GM18909 (cell line): ENCODE measurements around the gene TMPRSS3.

Source experiments
- ATAC-seq: cut with Tn5 transposase; IDR thresholded peaks from one replicate; pipeline ENCODE4 v1.9.1; 2021; ENCODE audit warnings: mild to moderate bottlenecking; ENCODE audit not compliant: unreplicated experiment, poor library complexity

TMPRSS3 gene

GRCh38 chr21:42395905-42396651, at the start of gene TMPRSS3:
Gene TMPRSS3, minus strand, starts transcription at chr21:42396052. Its CDS starts 635 bp downstream, at chr21:42395417.
- no peak for ATAC-seq

- ATAC-seq, result no peak
Observed at GRCh38 chr21:42445311-42445710, 49.5 kb upstream of the TMPRSS3 start.

DNA sequence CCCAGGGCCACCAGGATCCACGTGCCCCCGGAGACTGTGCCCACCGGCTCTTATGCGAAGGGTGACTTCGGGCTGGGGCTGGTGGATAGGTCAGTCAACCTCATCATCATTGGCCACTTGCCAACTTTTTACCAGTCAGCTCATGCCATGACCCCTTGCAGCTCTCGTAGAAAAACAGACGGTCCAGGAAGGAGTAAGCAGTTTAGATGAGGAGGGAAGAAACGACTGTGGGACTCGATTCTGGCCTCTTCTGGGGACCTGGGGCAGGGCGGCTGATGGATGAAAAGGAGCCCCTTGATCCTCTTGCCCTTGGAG, 48.9 kb upstream of the TMPRSS3 start:
- no peak for ATAC-seq

GRCh38 chr21:42443876-42444744, 48.3 kb upstream of the TMPRSS3 start:
- ATAC-seq, result no peak

DNA sequence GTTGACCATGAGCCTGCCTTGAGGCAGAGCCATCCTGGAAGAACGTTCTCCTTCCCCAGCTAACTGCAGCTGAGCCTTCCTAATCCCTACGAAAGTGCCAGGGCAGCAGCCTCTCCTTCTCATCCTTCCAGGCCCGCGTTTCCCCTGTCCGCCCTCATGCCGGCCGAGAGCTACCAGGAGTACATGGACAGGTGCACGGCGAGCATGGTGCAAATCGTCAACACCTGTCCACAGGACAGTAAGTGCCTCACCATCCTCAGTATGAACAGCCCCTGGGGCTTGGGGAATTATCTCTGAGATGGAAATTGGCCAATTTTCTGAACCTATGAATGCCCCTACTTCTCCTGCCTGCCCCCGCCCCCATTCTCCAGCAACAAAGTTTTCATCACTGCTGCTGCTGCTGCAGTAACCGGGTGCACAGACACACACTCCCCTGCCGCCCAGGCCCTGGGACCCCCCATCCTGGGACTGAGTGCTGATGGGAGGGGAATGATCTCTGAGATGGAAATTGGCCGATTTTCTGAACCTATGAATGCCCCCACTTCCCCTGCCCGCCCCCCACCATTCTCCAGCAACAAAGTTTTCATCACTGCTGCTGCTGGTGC, 47.4 kb upstream of the TMPRSS3 start:
- no peak for ATAC-seq

DNA sequence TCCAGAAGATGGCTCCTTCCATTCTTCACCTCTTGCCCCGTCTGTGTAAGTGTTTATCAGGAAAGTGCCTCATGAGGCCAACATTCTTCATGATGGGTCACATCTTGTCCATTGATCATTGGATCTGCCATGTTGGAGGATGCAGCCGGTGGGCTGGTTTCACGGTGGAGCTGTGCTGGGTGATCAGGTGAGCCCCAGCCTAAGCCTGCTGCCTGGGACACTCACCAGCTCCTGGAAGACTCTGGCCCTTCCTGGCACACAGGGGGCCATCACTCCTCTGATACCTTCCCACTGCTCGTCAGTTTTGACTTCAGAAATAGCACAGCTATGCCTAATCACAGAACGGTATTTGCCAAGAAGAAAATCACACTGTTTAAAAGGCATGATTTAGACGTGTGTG, 46.1 kb upstream of the TMPRSS3 start:
- no peak for ATAC-seq

DNA sequence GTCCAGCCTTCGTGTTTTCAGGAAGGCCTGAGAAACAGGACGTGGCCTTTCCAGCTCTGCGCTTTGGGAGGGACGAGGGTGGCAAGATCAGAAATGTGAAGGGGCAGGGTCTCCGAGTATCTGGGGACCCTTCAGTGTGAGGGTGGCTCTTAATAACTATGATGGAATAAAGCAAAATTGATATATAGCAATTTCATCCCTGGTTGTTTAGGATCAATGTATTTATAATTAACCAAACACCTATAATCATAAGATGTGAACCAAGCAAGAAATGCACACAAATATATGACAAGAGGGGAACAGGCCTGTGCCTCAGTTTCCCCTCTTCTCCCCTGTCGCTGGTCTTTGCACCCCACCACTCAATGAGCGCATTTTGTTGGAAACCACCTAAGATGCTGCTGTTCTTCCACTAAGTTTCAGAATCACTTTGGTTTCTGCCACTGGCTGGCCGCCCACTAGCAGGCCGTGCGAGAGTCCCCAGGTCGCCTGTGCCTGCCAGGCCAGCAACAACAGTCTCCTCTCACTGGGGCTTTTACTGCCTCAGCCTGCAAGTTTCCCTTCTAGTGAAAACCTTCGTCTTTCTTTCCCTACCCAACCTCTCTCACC, 44.4 kb upstream of the TMPRSS3 start:
- ATAC-seq, result no peak

GRCh38 chr21:42439284-42440186, 43.7 kb upstream of the TMPRSS3 start:
- no peak for ATAC-seq

DNA sequence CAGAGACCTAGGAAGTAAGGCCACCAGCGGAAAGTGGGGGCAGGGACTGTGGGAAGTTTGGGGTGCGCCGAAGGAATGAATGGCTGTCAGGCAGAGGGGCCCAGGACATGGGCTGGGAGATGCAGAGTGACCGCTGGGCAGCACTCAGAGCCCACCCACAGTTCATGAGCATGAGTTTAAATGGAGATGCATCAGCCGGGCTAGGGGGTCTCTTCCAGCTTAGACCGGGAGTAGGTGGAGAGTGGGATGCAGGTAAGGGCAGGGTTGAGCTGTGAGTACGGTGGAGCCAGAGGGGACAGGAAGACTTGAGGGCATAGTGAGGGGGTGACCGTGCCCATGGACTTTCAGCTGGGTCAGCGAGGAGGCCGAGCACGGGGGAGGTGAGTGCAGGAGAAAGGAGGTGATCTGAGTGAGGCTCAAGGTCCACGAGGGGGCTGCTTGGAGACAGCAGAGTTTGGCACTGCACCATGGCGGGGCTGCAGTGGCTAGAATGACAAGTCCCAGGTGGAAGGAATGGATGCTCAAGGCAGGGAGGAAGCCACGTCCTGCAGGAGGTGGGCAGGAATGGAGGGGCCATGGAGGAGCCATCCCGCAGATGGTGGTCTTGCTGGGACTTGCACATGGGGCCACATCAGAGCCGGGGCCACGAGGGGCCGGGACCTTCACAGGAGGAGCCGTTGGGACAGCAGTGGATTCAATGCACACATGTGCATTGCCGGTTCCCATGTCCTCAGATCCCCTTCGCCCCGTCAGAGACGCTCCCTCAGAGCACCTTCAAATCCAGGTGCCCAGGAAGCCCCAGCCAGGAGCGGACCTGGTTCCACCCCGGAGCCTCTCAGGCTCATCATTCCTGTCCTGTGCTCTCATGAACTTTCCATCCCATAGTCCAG, 42.7 kb upstream of the TMPRSS3 start:
- ATAC-seq, result no peak

DNA sequence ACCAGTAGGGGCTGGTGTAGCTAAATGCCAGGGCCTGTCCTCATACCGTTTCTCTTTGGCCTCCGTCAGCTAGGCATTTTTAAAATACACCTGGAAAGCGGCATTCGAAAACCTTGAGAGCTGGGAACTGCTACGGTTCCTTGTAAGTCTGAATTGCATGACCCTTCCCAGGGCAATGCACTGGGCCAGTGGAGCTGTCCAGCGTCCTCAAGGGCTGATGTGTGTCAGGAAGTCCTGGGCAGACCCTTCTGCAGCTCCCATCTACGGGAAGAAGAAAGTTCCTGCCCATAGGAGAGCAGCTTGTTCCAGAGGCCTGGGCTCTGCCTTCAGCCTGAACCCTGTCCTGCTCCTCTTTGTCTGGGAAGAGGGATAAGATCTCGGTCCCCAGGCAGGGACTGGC, 41.9 kb upstream of the TMPRSS3 start:
- no peak for ATAC-seq

GRCh38 chr21:42436914-42437313, 41.1 kb upstream of the TMPRSS3 start:
- ATAC-seq, result no peak

DNA sequence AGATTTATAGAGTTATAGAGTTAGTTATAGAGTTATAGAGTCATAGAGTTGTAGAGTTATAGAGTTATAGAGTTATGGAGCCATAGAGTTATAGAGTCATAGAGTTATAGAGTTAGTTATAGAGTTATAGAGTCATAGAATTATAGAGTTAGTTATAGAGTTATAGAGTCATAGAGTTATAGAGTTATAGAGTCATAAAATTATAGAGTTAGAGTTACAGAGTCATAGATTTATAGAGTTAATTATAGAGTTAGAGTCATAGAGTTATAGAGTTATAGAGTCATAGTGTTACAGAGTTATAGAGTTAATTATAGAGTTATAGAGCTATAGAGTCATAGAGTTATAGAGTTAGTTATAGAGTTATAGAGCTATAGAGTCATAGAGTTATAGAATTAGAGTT, 40.0 kb upstream of the TMPRSS3 start:
- ATAC-seq, result no peak

DNA sequence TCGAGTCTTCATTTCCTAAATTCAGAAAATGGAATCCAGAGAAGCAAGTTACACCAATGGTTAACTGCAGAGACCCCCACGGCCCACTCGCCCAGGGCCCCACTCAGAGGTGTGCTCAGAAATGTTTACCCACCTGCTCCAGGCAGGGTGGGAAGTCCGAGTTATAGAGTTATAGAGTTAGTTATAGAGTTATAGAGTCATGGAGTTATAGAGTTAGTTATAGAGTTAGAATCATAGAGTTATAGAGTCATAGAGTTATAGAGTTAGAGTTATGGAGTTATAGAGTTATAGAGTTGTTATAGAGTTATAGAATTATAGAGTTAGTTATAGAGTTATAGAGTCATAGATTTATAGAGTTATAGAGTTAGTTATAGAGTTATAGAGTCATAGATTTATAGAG, 39.5 kb upstream of the TMPRSS3 start:
- ATAC-seq, result no peak

DNA sequence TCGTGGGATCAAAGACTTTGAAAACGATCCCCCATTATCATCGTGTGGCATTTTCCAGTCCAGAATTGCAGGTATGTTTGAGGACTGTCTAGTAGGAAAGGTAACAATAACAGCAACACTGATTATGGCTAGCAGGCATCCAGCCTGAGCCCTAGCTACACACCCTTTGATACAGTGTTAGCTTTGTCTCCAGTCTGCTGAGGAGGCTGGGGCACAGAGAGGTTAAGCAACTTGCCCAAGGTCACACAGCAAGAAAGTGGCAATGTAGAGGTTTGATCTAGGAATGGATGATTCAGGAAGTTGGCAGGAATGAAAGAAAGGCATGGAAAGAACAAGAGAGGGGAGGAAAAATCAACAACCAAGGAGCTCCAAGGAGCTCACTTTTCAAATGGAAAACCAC, 39.0 kb upstream of the TMPRSS3 start:
- no peak for ATAC-seq

DNA sequence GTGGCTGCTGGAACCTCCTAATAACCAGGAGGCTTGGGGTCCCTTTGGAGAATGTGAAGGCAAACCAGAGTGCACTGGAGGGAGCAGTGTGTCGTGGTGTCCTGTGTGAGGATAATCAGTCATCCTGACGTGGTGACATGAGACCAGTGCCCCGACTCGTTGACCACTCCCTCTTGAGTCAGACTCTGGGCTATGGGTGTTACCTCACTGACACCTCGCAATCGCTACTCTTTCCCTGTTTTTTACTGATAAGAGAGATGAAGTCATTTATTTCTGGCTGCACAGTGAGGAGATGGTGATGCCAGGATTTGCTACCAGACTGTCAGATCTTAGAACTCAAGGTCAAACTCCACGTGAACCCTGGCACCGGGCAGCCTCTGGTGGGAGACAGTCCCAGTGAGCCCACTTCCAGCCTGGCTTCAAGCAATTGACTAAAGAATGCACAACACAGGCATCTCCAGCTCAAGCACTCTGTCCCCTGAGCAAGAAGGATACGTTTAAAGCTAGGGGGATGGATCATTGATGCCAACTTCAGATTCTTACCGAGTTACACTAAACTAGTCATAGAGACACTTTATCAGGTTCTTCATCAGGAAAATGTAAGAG, 38.2 kb upstream of the TMPRSS3 start:
- ATAC-seq, result no peak

DNA sequence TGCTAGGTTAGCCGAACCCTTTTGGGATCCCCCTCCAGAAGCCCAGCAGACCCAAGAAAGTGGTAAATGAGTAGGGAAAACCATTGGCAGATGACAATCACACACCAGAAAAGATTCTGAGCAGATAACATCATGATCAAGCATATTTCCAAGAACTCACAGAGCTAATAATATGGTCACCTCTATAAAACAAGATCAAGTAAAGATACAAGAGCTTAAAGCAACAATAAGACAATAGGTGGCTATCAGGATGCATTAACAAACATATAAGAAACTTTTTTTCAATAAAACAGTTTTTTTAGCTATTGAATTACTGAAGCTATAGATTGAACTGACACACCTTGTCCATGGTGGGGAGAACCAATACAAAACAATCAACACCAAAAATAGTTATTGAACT, 36.8 kb upstream of the TMPRSS3 start:
- ATAC-seq, result no peak

- ATAC-seq, result no peak
Observed at GRCh38 chr21:42431196-42431595, 35.3 kb upstream of the TMPRSS3 start.

GRCh38 chr21:42430521-42430920, 34.7 kb upstream of the TMPRSS3 start:
- ATAC-seq, result no peak

- ATAC-seq, result no peak
Observed at GRCh38 chr21:42429856-42430255, 34.0 kb upstream of the TMPRSS3 start.
